Ascending aorta (tissue), 2 donors: Measurements from ENCODE around the gene MRFAP1L1. TPM values are rescaled to one million over a fixed set of nuclear protein-coding genes. Genes with fewer than 3 reads are reported as not detected.
A peak's percentile ranks its signal among the peaks of the same experiment; 100 is the strongest.

Source experiments
- DNase-seq, 2 donors: peaks; one replicate each; pipeline ENCODE4 v3.0.0-alpha.2; 2019; ENCODE audit warnings: low spot score in 2 of 2
- H3K27ac ChIP-seq, 2 donors: fragments of 200-600 bp; sonication (generic); one replicate each; pipeline ENCODE4 v1.5.1; 2016 to 2017; ENCODE audit warnings: mild to moderate bottlenecking in 1 of 2
- H3K27me3 ChIP-seq: fragments of 200-600 bp; sonication (generic); one replicate; pipeline ENCODE4 v1.5.1; 2017
- H3K36me3 ChIP-seq, 2 donors: fragments of 200-600 bp; sonication (generic); one replicate each; pipeline ENCODE4 v1.5.1; 2016
- H3K4me1 ChIP-seq, 2 donors: fragments of 200-600 bp; sonication (generic); one replicate each; pipeline ENCODE4 v1.5.1; 2016 to 2017; ENCODE audit warnings: mild to moderate bottlenecking in 1 of 2
- H3K4me3 ChIP-seq, 2 donors: fragments of 200-600 bp; sonication (generic); one replicate each; pipeline ENCODE4 v1.5.1; 2016 to 2017; ENCODE audit warnings: mild to moderate bottlenecking in 1 of 2
- H3K9me3 ChIP-seq, 2 donors: fragments of 200-600 bp; sonication (generic); one replicate each; pipeline ENCODE4 v1.5.1; 2016
- intact Hi-C: fragments of 100-400 bp; cut with DNase I; formaldehyde crosslinking; loops from one replicate; pipeline ENCODE4 v1.15.1; 2023
- total RNA-seq: library from RNA; depleted of rRNA; stranded (reverse); fragments of >200 nt; gene quantifications from one replicate; pipeline ENCODE4 v1.1.0, GENCODE V29; 2016
- TF ChIP-seq, protein P1 (sequence below), 3 experiments: fragments of 200-600 bp in 2 of 3; fragments of 450-650 bp in 1 of 3; sonication (generic) in 2 of 3; IDR thresholded peaks; one replicate each; pipeline ENCODE4 v1.5.1; 2016 to 2019; ENCODE audit warnings: antibody characterized with exemption in 3 of 3, mild to moderate bottlenecking in 1 of 3, moderate library complexity in 1 of 3

The MRFAP1L1 gene
- total RNA-seq, 1 donor from 2014 or later = 34.1 TPM

DNA sequence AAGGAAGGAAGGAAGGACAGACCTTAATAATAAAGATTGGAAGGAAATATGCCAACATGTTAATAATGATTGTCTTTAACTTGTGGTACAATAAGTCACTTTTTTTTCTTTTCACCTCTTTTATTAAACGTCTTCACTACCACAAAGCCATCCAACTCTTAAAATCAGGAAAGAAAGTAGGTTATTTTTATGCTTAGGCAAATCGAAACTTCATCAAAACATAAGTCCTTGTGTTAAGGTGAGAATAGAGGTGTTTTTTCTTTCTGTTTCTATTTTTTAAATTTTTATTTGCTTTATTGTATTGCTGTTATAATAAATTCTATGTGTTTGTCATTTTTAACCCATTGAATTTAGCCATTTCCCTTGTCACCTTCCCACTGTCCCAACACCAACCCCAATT is 32.8 kb upstream of the MRFAP1L1 start:
- DNase-seq = no peak
- Histone ChIP-seq H3K27ac (no peak overlapping the region), H3K36me3 (no peaks in the 10 kb centered on the region), H3K4me3 (no peak overlapping the region), H3K4me1 (peaks cover 6 to 9% of the 10 kb centered on the region in 2 donors), H3K27me3 (no peaks in the 10 kb centered on the region), H3K9me3 (no peaks in the 10 kb centered on the region)
- TF ChIP-seq, protein P1, sequence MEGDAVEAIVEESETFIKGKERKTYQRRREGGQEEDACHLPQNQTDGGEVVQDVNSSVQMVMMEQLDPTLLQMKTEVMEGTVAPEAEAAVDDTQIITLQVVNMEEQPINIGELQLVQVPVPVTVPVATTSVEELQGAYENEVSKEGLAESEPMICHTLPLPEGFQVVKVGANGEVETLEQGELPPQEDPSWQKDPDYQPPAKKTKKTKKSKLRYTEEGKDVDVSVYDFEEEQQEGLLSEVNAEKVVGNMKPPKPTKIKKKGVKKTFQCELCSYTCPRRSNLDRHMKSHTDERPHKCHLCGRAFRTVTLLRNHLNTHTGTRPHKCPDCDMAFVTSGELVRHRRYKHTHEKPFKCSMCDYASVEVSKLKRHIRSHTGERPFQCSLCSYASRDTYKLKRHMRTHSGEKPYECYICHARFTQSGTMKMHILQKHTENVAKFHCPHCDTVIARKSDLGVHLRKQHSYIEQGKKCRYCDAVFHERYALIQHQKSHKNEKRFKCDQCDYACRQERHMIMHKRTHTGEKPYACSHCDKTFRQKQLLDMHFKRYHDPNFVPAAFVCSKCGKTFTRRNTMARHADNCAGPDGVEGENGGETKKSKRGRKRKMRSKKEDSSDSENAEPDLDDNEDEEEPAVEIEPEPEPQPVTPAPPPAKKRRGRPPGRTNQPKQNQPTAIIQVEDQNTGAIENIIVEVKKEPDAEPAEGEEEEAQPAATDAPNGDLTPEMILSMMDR (IDR thresholded peaks at IDR 0.05) = no peak
- intact Hi-C loops = no loop called here

DNA sequence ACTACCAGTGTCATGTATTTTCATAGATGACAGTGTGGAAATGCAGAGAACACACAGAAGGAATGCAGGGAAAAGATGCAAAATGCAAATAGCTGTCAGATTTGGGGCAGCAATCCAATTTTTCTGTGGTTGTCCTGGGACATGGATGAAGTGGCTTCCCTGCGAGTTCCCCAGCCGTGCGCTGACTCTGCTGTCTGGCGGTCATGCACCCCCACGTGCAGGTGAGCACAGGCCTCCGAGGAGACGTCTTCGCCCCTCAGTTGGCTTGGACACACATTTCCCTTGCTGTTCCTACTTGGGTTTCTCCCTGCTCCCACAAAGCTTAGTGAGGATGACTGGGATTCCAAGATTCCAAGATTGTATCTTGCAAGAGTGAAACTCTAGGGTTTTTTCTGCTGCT is 30.7 kb upstream of the MRFAP1L1 start:
- DNase-seq = peak in 1 of 2 donors; percentile 15
- intact Hi-C loops = no loop called here
- TF ChIP-seq, protein P1 (IDR thresholded peaks at IDR 0.05) = no peak
- Histone ChIP-seq H3K27ac (no peak overlapping the region), H3K36me3 (no peaks in the 10 kb centered on the region), H3K4me3 (no peak overlapping the region), H3K4me1 (no peaks in the 10 kb centered on the region), H3K27me3 (no peaks in the 10 kb centered on the region), H3K9me3 (no peaks in the 10 kb centered on the region)

DNA sequence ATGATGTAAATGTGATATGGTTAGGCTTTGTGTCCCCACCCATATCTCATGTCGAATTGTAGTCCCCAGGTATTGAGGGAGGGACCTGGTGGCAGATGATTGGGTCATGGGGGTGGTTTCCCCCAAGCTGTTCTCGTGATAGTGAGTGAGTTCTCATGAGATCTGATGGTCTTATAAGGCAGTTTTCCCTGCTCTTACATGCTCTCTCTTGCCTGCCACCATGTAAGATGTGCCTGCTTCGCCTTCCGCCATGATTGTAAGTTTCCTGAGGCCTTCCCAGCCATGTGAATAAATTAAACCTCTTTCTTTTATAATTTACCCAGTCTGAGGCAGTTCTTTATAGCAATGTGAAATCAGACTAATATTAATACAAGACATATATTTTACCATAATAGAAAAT is 30.3 kb upstream of the MRFAP1L1 start:
- Histone ChIP-seq H3K27ac (no peak overlapping the region), H3K27me3 (no peaks in the 10 kb centered on the region), H3K4me1 (no peaks in the 10 kb centered on the region), H3K4me3 (no peak overlapping the region), H3K36me3 (no peaks in the 10 kb centered on the region), H3K9me3 (no peaks in the 10 kb centered on the region)
- no peak for DNase-seq
- intact Hi-C loops = no loop called here
- TF ChIP-seq, protein P1 (IDR thresholded peaks at IDR 0.05) = no peak

DNA sequence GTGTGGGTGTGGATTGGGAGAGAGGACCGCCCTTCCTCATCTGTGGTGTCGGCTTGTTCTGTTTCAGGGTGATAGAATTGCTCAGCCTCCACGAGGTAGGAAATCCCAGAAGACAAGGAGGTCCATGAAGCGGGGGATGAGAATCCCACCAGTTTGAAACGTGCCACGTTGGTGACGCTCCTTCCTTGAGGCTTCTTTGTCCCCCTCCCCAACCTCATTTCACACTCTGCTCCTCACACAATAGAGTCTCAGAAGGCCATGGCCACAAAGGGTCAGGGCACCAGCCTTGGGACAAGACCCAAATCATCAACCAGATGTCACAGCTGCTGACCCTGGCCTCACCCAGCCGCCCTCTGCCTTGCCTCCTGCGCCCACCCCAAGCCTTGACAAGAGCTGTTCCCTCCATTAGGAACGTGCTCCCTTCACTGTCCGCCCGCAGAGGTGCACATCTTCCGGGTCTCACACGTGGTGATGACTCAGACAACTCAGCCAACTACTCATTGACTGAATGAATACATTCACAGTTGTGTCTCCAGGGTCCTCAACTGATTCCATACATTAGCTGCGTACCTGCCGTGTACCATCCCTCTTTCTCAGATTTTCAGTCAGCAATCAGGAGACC is 24.6 kb upstream of the MRFAP1L1 start:
- Histone ChIP-seq H3K4me3 (no peak overlapping the region), H3K9me3 (no peaks in the 10 kb centered on the region), H3K27me3 (no peaks in the 10 kb centered on the region), H3K27ac (no peak overlapping the region), H3K4me1 (peaks cover 0 to 8% of the 10 kb centered on the region in 2 donors), H3K36me3 (no peaks in the 10 kb centered on the region)
- intact Hi-C loops = loop anchor here (5.0 kb wide), 1 partner anchor 48 kb away; the partner anchor contains the start of gene KIAA0232
- DNase-seq = peak in 1 of 2 donors; percentile 54
- TF ChIP-seq, protein P1 (IDR thresholded peaks at IDR 0.05) = no peak

DNA sequence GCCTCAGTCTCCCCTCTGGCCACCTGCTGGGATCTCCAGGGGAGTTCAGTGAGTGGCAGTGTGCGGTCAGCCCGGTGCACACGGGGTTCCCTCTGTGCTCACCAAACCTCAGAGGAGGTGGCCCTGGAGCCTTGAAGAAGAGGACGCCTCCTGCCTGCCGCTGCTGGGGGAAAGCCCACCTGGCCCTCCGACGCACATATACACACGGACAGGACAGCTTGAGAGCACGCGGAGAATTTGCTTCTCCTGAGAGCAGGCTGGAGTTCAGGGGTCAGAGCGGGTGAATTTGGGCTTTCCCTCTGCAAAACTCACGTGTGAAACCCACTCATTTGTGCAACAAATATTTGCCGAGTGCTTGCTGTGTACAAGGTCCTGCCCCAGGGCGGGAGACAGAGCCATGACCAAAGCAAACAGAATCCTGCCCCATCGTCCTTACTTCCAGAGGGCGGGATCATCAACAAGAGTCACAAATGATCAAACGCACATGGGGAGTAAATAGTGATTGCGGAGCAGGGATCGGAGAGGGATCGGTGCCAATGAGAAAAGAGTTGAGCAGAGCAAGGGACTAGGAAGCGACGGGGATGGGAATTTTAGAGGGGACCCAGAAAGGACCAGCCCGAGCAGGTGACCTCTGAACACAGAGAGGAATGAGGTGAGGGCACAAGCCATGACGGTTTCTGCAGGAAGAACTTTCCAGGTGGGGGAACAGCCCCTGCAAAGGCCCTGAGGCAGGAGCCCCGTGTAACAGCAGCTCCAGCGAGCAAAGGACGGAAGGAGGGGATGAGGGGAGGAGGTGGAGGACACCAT is 23.9 kb upstream of the MRFAP1L1 start:
- peak overlapping the region; percentile 63 to 80 for H3K27ac ChIP-seq
- H3K27me3 ChIP-seq = no peaks in the 10 kb centered on the region
- intact Hi-C loops = loop anchor here (5.0 kb wide), 1 partner anchor 49 kb away; the partner anchor contains the start of gene KIAA0232
- H3K9me3 ChIP-seq = no peaks in the 10 kb centered on the region
- TF ChIP-seq, protein P1 (IDR thresholded peaks at IDR 0.05) = no peak
- DNase-seq = peak in 1 of 2 donors; percentile 42
- peaks cover 0 to 8% of the 10 kb centered on the region in 2 donors for H3K4me1 ChIP-seq
- H3K36me3 ChIP-seq = no peaks in the 10 kb centered on the region
- H3K4me3 ChIP-seq = no peak overlapping the region
